IPS-11a (cell line): Measurements from ENCODE around the gene ARHGEF10L.
"Not testable (repeated sequence)": the region's sequence is repeated elsewhere in the genome, so short reads cannot be mapped to it uniquely, and the experiment has no call there.

Experiments
- H3K4me3 ChIP-seq: one replicate; pipeline ENCODE4 v1.5.1; 2013; ENCODE audit warnings: low read depth, low read length, control low read depth

ARHGEF10L gene

DNA sequence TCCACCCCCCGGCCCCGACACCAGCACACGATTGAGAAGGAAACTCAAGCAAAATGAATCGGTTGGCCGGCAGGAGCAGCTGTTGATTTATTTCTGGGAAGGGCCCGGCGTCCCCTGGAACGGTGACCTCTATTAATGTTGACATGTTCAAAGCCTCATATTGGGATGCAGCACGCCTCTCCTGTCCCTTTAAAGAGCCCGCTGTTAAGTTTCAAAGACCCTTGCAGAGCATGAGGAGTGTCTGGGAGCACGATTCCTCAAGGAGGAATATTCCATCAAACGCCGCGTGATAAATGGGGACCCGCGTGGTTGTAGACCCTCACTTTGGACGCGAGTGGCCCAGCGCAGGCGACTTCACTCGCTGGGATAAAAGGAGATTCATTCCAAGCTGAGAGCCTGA lies 194.2 kb downstream of the ARHGEF10L start:
- H3K4me3 ChIP-seq, result no peak overlapping the region

DNA sequence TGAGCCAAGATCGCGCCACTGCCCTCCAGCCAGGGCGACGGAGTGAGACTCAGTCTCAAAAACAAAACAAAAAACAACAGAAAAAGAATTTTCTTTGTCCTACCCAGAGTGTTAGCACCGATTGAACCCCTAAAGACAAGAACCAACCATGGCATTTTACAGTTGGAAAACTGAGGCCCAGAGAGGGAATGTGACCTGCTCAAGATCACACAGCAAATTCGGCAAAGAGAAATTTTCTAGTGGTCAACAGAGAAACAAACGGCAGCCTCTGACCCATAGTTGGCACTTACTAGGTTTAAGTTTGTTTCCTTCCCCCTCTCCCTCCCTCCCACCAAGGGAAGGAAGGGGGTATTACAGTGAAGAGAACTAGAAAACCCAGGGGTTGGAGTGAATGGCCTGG lies 195.1 kb downstream of the ARHGEF10L start:
- no peak overlapping the region for H3K4me3 ChIP-seq

DNA sequence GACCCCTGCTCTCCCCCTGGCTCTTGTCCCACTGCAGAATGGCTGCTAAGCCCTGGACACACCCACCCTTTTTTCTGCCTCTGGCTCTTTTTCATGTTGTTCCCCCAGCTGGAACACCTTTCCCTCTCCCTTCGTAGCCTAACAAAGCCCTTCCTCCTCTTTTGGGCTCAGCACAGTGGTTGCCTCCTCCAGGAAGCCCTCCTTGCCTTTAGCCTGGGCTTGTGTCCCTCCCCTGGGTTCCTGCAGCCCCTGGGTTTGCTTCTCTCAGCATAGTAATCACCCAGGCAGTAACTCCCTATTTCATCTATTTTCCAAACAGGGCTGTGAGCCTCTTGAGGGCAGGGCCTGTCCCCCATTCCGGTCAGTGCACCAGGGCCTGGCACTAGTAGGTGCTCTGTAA lies 195.8 kb downstream of the ARHGEF10L start:
- H3K4me3 ChIP-seq, result no peak overlapping the region

DNA sequence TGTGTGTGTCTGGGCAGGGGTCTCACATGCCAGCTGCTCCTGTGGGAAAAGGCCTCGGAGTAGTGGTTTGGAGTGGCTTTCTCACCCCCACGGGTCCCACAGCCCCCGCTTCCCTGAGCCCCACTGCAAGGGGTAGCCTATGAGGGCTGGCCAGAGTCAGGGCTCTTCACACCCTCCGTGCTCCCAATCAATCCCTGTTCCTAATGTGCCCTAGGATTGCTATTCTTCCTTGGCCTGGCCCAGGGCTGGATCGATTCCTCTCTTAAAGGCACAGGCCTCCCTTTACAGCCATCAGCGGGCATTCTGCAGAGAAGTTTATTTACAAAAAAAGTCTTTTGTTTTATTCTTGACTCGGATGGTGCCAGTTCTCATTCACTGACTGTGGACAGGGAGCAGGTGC lies 196.3 kb downstream of the ARHGEF10L start:
- H3K4me3 ChIP-seq, result no peak overlapping the region

DNA sequence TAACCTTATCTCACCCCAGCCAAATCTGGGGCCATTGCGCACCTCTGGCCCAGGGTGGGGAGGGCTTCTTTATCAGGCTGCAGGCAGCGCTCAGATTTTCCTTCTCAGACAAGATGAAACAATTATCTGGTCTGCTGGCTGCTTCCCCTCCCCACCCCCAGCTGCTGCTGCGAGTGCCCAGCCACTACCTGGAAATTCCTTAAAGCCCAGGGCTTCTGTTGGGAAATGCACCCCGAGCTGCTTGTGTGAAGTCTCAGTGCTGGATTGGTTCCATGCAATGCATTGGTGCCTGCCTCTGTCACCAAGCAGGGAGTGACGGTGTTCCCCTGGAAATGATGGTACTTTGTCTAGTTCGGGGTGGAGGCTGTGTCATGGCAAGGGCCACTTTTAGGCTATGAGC lies 197.1 kb downstream of the ARHGEF10L start:
- no peak overlapping the region for H3K4me3 ChIP-seq

- H3K4me3 ChIP-seq, result no peak overlapping the region
These were observed 199.6 kb downstream of the ARHGEF10L start for GRCh38 chr1:17739050-17739449.

- no peak overlapping the region for H3K4me3 ChIP-seq
These were observed 201.6 kb downstream of the ARHGEF10L start for GRCh38 chr1:17741052-17741451.

GRCh38 chr1:17742583-17742982 lies 203.1 kb downstream of the ARHGEF10L start:
- no peak overlapping the region for H3K4me3 ChIP-seq

GRCh38 chr1:17743008-17743647 lies 203.6 kb downstream of the ARHGEF10L start:
- no peak overlapping the region for H3K4me3 ChIP-seq

DNA sequence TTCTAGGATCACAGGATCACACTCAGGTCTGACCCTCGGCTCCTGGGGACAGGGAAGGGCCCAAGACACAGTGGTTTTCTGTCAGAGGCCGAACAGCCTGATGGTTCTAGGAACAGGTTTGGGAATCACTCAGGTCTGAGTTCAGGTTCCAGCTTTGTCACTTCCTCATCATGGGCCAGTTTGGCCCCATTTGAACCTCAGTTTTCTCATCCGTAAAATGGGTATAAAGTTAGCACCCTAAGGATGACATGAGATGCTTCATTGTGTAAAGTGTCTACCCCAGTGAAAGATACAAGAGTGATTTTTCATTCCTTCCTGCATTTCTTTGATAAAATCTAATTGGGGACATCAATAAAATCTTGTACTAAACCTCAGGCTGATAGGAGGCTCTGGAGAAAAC lies 204.4 kb downstream of the ARHGEF10L start:
- H3K4me3 ChIP-seq, result no peak overlapping the region

GRCh38 chr1:17744666-17745478 lies 205.4 kb downstream of the ARHGEF10L start:
- H3K4me3 ChIP-seq, result no peak overlapping the region

DNA sequence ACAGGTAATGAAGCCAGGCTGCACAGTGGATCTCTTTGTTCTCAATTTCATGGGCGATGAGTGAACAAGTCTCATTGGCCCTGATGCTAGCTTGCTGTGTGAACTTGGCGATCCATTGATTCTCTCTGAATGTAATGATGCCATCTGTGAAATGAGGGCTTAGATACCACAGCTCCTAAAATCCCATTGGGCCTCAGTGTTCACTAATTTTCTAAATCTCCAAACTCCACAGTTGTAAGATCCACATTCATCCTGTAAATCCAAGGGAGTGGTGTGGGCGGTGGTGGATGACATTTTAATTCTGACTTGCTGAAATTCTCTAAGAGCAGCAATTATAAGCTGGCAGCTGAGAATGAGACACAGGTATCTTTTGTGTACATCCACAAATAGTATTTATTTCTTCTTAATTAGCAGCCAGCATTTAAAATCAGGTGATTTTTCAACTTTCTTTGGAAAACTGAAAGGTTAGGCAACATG lies 206.0 kb downstream of the ARHGEF10L start:
- no peak overlapping the region for H3K4me3 ChIP-seq

- not testable (repeated sequence) for H3K4me3 ChIP-seq
These were observed 206.8 kb downstream of the ARHGEF10L start for GRCh38 chr1:17746281-17746680.

GRCh38 chr1:17746920-17747319 lies 207.4 kb downstream of the ARHGEF10L start:
- no peak overlapping the region for H3K4me3 ChIP-seq
